Progenitor cell of endocrine pancreas (in vitro differentiated cells): ENCODE data around the gene TRIM67. TPM values are rescaled to one million over a fixed set of nuclear protein-coding genes. Genes with fewer than 3 reads are reported as not detected.
A peak's percentile ranks its signal among the peaks of the same experiment; 100 is the strongest.

ENCODE experiments used
- DNase-seq: peaks from one replicate; pipeline ENCODE4 v3.0.0; 2021; ENCODE audit warnings: low spot score; ENCODE audit not compliant: unreplicated experiment
- H3K27ac Mint-ChIP-seq: 2 replicates; pipeline ENCODE4 v1.8.0; 2021; ENCODE audit warnings: mild to moderate bottlenecking, moderate library complexity, mixed read lengths
- H3K27me3 Mint-ChIP-seq: 2 replicates; pipeline ENCODE4 v1.8.0; 2021; ENCODE audit warnings: mixed read lengths
- H3K36me3 Mint-ChIP-seq: 2 replicates; pipeline ENCODE4 v1.8.0; 2022; ENCODE audit warnings: mixed read lengths; ENCODE audit not compliant: insufficient read depth
- H3K4me1 Mint-ChIP-seq: 2 replicates; pipeline ENCODE4 v1.8.0; 2021; ENCODE audit warnings: low read depth, mixed read lengths
- H3K4me3 Mint-ChIP-seq: 2 replicates; pipeline ENCODE4 v1.8.0; 2021; ENCODE audit warnings: low read depth, mild to moderate bottlenecking, moderate library complexity, mixed read lengths
- H3K9me3 Mint-ChIP-seq: 2 replicates; pipeline ENCODE4 v1.8.0; 2021; ENCODE audit warnings: low read depth, mixed read lengths
- CTCF ChIP-seq: fragments of 200-600 bp; sonication (generic); IDR thresholded peaks from one replicate; pipeline ENCODE4 v1.5.0; 2021; ENCODE audit warnings: antibody characterized with exemption, mild to moderate bottlenecking; ENCODE audit not compliant: unreplicated experiment
- long read RNA-seq: library from polyadenylated mRNA; unstranded; transcript quantifications from one replicate; pipeline ENCODE4 v2.0.0, GENCODE V29; 2020
- total RNA-seq: library from RNA; stranded (reverse); gene quantifications from 2 replicates; pipeline ENCODE4 v1.2.1, GENCODE V29; 2021

TRIM67 gene
- total RNA-seq, result 0.05 and 0.09 TPM in 2 replicates
- long read RNA-seq, result 0 reads

- no peak within 1 kb of the TSS for H3K27ac Mint-ChIP-seq
- H3K9me3 Mint-ChIP-seq, result no peaks in the 10 kb centered on the region
- H3K4me1 Mint-ChIP-seq, result peaks cover 5% of the 10 kb centered on the region
- peak within 1 kb of the TSS; percentile 60 for H3K4me3 Mint-ChIP-seq
- TF ChIP-seq CTCF, result no peak
- DNase-seq, result no peak
- peaks cover 75% of the 10 kb centered on the region for H3K27me3 Mint-ChIP-seq
- H3K36me3 Mint-ChIP-seq, result no peaks in the 10 kb centered on the region
Measured at GRCh38 chr1:231161667-231162296, at the start of gene TRIM67. Gene TRIM67 (plus strand): TSS chr1:231162058. CDS start chr1:231162970, 912 bp downstream.

GRCh38 chr1:231116738-231117137, 45.1 kb upstream of the TRIM67 start:
- H3K27me3 Mint-ChIP-seq, result peaks cover 12% of the 10 kb centered on the region
- H3K4me3 Mint-ChIP-seq, result no peak overlapping the region
- DNase-seq, result no peak
- H3K36me3 Mint-ChIP-seq, result peaks cover 1% of the 10 kb centered on the region
- peaks cover 11% of the 10 kb centered on the region for H3K9me3 Mint-ChIP-seq
- H3K4me1 Mint-ChIP-seq, result no peaks in the 10 kb centered on the region
- no peak for TF ChIP-seq CTCF
- H3K27ac Mint-ChIP-seq, result no peak overlapping the region

- peaks cover 1% of the 10 kb centered on the region for H3K36me3 Mint-ChIP-seq
- H3K27ac Mint-ChIP-seq, result no peak overlapping the region
- H3K4me1 Mint-ChIP-seq, result no peaks in the 10 kb centered on the region
- peaks cover 10% of the 10 kb centered on the region for H3K9me3 Mint-ChIP-seq
- no peak for TF ChIP-seq CTCF
- DNase-seq, result no peak
- no peak overlapping the region for H3K4me3 Mint-ChIP-seq
- peaks cover 9% of the 10 kb centered on the region for H3K27me3 Mint-ChIP-seq
Measured at GRCh38 chr1:231118704-231119453, 43.0 kb upstream of the TRIM67 start.

- Mint-ChIP-seq H3K4me3 (no peak overlapping the region), H3K9me3 (peaks cover 10% of the 10 kb centered on the region), H3K27ac (no peak overlapping the region), H3K36me3 (peaks cover 1% of the 10 kb centered on the region), H3K4me1 (no peaks in the 10 kb centered on the region), H3K27me3 (peaks cover 11% of the 10 kb centered on the region)
- DNase-seq, result no peak
- TF ChIP-seq CTCF, result no peak
Measured at GRCh38 chr1:231121533-231121932, 40.3 kb upstream of the TRIM67 start.

GRCh38 chr1:231122143-231122542, 39.7 kb upstream of the TRIM67 start:
- Mint-ChIP-seq H3K4me3 (no peak overlapping the region), H3K27me3 (peaks cover 9% of the 10 kb centered on the region), H3K27ac (no peak overlapping the region), H3K36me3 (peaks cover 1% of the 10 kb centered on the region), H3K9me3 (peaks cover 13% of the 10 kb centered on the region), H3K4me1 (no peaks in the 10 kb centered on the region)
- no peak for DNase-seq
- no peak for TF ChIP-seq CTCF
